Smooth muscle cell of the brain vasculature (primary cell): ENCODE data around the gene CD82.

ENCODE experiments used
- DNase-seq: peaks from one replicate; pipeline ENCODE4 v3.0.0-alpha.2; 2012; ENCODE audit warnings: low read depth, low spot score

Gene CD82

DNA sequence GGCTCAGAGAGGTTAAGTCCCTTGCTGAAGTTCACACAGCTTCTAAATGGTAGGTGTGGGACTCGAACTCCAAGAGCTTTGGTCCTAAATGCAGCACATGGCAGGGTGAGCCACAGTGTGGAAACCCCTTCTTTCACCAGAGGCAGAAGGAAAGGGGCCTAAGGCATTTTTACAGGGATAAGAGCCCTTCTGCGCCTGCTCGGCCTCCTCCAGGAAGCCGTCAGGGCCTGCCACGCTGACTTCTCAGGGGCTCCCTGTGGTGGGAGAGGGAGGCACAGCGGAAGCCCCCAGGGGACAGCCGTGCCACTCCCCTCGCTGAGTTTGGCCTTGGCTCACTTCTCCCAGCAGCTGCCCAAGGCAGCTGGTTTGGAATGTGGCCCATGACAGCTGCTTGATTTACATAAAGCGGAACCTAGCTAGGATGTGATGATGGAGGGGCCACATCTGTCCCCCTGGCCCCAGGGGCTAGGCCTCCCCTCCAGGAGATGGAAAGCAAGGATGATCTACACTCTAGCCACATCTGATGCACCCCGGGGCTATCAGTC lies 35.4 kb downstream of the CD82 start:
- DNase-seq, result no peak

DNA sequence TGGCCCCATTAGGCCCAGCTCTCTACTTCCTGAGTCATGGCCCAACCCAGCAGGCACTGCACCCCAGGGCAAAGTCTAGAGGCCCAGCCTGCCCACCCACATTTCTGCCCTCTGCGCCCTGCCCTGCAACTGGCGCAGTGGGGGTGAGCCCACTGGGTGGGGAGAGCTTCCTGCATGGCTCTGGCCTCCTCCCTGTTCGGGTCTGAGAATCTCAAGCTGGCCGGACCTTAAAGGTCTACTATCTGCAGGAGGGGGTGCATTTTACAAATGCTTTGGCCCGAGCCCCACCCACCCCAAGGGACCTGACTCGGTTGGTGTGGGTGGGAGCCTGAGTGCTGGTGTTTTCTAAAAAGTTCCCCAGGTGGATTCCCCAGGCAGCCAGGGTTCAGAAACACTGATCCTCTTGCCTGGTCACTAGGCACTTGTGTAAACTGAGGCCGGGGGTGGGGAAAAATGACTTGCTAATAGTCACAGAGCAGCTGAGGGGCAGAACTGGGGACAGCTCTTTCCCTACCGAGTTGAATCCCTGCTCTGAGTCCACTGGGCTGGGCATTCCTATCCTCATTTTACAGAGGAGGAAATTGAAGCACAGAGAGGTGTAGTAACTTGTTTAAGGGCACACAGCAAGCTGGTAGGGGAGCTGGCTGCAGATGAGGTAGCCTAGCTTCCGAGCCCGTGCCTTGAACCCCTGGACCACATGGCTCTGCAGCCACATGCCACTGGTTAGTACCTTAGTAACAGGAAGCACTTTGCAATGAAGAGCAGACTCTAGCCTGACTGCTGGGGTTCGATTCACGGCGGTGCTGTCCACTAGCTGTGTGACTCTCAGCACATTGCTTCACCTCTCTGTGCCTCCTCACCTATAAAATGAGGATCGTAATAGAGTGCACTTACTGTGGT lies 36.3 kb downstream of the CD82 start:
- no peak for DNase-seq

DNA sequence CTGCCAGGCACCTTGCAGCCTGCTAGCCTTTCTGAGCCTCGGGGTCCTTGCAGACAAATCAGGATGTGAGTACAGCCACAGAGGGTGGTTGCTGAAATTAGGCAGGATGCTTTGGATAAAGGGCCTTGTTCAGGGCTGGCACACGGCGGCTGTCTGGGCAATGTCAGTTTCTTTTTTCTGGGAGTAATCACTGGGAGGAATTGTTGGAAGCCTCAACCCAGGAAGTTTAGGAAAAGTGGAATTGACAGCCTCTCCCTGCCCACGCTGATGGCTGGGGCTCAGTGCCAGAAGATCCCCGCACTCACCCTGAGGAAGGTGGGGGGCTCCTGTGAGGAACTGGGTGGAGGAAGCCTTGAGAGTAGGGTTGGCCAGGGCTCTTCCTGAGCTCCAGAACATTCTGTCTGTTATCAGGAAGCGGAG lies 37.4 kb downstream of the CD82 start:
- DNase-seq, result no peak

- DNase-seq, result no peak
Observed at GRCh38 chr11:44604171-44604581, 38.7 kb downstream of the CD82 start.

GRCh38 chr11:44605068-44605708 lies 39.7 kb downstream of the CD82 start:
- DNase-seq, result no peak

DNA sequence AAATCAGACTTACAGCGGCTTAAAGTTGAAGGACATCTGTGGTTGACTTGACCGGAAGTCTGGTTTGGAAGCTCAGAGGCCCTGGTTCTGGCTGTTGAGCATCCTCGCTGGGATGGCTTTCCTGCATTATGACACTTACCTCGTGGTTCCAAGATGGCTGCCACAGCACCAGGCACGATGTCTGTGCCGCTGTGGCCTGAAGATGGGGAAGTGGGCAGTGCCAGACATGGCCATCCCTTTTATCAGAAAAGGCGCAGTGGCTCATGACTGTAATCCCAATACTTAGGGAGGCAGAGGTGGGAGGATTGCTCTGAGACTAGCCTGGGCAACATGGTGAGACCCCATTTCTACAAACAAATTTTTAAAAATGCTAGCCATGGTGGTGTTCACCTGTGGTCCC lies 40.5 kb downstream of the CD82 start:
- DNase-seq, result no peak

- no peak for DNase-seq
Observed at GRCh38 chr11:44606472-44606871, 41.0 kb downstream of the CD82 start.

DNA sequence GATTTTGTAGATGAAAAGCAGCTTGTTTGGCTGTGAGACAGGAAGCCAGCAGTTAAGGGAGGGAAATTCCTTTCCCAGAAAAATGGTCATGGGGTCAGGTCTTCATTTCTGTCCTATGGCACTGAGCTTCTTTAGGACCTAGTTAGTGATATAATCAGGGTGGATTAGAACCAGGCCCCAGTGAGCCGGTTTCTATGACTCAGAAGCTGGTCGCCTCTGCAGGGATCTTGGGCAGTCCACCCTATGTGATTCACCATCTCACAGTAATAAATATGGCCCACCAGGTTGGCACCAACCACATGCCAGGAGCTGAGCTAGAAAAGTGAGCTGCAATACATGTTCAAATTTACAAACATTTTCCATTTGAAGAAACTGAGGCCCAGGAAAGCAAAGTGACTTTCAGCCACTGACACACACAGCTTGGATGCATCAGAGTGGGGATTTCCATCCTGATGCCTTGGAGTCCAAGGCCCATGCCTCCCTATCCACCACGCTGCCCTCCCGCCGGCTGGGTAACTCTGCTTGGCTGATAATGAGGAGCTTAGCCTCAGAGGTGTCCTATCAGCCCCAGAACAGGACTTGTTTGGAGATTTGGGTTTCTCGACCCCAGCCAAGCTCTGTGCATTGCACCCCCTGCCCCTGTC lies 42.0 kb downstream of the CD82 start:
- DNase-seq, result no peak

GRCh38 chr11:44607987-44608386 lies 42.5 kb downstream of the CD82 start:
- no peak for DNase-seq

DNA sequence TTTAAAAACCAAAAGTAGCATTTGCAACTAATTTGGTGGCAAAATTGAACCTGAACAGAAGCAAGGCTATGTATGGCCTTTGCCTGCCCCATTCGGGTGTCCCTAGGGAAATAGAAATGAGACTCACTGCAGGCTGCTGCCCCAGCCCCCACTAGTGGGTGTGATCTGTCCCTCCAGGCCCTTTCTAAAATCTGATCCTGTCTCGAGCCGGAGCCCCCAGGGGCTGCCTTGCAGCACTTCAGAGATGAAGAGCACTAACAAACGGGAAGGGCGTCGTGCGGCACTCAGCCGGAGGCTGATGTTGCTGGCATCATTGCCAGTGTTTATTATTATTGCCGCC lies 43.2 kb downstream of the CD82 start:
- no peak for DNase-seq

DNA sequence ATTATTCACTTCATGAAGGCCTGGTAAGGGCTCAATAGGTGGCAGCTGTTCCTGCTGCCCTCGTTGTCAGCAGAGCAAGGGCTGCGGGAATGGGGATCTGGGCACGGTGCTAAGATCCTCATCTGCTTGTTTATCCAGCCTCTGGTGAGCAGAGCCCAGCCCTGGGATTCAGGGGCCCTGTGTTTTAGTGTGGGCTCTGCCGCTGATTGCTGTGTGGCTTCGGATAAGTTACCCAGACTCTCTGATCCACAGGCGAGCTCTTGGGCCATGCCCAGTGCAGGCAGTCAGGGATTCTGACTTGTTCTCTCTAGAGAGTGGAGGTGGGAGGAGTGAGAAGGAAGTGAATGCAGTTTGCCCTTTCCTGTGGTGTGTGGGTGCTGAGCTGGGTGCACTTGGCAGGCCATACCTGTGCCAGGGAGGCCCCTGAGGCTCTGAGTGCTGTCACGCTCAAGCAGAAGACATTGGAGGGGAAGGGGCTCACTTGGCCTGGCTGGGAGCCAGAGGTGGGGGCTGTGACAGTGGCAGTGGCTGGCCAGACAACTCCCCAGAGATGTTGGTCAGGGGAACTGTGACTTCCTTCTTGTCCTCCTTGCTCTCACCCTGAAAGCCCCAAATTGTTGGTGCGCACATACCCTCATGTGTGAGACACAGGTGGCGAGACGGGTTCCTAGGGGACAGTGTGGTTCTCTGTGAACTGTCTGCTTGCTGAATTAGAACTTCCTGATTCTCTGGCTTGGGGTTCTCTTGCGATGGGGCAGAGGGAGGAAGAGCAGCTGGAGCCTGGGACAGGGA lies 43.7 kb downstream of the CD82 start:
- DNase-seq, result no peak

- DNase-seq, result no peak
Observed at GRCh38 chr11:44609783-44610155, 44.3 kb downstream of the CD82 start.

GRCh38 chr11:44610186-44610955 lies 44.9 kb downstream of the CD82 start:
- DNase-seq, result no peak

DNA sequence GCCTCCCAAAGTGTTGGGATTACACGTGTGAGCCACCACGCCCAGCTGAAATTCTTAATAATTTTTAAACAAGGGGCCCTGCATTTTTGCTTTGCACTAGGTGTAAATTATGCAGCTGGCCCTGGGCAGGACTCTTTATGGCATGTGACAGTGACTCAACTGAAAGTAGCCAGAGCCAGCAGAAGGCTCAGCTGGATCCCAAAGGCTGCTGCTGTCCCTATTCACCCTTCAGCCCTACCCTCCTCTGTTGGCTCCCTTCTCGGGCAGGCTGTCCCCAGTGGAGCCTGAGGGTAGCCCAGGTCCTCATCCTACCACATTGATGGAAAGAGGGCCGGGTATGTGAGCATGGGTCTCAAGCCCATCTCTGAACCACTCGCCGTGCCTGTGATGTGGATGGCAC lies 45.6 kb downstream of the CD82 start:
- no peak for DNase-seq

DNA sequence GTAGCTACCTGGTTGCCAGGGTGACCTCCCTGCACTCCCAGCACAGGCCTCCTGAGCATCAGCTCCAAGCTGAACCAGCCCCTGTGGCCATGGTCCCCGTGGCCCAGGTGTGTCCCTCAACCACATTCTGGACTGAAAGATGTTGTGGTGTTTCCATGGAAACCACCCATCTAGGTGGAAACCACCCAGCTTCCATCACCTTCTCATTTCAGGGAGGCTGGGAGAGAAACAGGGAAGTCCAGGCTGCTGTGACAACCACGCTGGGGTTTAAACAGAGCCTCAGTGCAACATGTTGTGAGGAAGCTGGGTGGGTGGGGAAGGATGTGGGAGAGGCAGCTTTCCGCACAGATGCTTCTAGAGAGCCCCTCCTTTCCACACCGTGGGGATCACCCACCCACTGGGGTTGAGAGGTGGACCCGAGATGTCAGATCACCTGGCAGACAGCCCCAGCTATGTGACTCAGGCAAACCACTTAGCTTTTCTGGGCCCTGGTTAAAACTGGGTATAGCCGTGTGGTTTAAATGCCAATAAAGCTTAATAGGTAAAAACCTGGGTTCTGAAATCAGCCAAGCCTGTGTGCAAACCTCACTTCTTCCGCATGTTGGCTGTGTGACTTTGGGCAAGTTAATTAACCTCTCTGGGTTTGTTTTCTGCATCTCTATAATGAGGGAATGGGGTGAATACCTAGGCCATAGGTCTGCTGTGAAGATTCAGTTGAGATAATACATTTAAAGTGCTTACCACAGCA lies 46.4 kb downstream of the CD82 start:
- DNase-seq, result no peak

GRCh38 chr11:44613153-44613552 lies 47.7 kb downstream of the CD82 start:
- DNase-seq, result no peak

GRCh38 chr11:44614281-44614775 lies 48.9 kb downstream of the CD82 start:
- DNase-seq, result no peak

- DNase-seq, result no peak
Observed at GRCh38 chr11:44615041-44615755, 49.7 kb downstream of the CD82 start.
